ENCODE results near the gene MTMR6. TPM values are rescaled to one million over a fixed set of nuclear protein-coding genes. Genes with fewer than 3 reads are reported as not detected.
A peak's percentile ranks its signal among the peaks of the same experiment; 100 is the strongest.

MTMR6 gene
- total RNA-seq, 4 donors from 2014 or later = 16.5 to 19.0 (median 18.2) TPM

DNA sequence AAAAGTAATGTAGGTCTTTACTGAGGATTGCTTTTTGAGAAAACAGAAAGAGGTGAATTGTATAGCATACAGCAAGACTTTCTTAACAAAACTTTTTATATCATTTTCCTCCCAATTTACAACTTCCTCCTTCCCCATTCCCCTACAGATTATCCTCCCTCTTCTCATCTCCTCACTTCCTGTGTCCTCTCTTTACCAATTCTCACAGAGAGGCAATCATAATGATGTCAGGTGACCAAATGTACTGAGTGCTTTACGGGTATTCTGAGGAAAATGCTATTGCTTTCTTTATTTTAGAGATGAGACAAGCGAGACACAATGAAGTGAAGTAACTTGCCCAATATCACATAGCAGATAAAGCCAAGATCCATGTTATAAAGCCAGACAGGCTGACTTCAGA is 1.7 kb upstream of the MTMR6 start:
- Histone ChIP-seq H3K4me3 (no peak overlapping the region), H3K27me3 (no peaks in the 10 kb centered on the region), H3K36me3 (no peaks in the 10 kb centered on the region), H3K27ac (no peak overlapping the region), H3K9me3 (no peaks in the 10 kb centered on the region), H3K4me1 (peaks cover 0 to 33% (median 11%) of the 10 kb centered on the region in 4 donors)
- WGBS, 2 donors = 63 to 71% methylated on average over 2 of the region's 2 CpGs
- TF ChIP-seq, protein P1, sequence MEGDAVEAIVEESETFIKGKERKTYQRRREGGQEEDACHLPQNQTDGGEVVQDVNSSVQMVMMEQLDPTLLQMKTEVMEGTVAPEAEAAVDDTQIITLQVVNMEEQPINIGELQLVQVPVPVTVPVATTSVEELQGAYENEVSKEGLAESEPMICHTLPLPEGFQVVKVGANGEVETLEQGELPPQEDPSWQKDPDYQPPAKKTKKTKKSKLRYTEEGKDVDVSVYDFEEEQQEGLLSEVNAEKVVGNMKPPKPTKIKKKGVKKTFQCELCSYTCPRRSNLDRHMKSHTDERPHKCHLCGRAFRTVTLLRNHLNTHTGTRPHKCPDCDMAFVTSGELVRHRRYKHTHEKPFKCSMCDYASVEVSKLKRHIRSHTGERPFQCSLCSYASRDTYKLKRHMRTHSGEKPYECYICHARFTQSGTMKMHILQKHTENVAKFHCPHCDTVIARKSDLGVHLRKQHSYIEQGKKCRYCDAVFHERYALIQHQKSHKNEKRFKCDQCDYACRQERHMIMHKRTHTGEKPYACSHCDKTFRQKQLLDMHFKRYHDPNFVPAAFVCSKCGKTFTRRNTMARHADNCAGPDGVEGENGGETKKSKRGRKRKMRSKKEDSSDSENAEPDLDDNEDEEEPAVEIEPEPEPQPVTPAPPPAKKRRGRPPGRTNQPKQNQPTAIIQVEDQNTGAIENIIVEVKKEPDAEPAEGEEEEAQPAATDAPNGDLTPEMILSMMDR (IDR thresholded peaks at IDR 0.05) = no peak
- TF ChIP-seq POLR2A (IDR thresholded peaks at IDR 0.05) (no peak), EP300 (IDR thresholded peaks at IDR 0.05) (no peak)
- no peak for DNase-seq (ENCODE audit: low spot score in 2 of 2)

DNA sequence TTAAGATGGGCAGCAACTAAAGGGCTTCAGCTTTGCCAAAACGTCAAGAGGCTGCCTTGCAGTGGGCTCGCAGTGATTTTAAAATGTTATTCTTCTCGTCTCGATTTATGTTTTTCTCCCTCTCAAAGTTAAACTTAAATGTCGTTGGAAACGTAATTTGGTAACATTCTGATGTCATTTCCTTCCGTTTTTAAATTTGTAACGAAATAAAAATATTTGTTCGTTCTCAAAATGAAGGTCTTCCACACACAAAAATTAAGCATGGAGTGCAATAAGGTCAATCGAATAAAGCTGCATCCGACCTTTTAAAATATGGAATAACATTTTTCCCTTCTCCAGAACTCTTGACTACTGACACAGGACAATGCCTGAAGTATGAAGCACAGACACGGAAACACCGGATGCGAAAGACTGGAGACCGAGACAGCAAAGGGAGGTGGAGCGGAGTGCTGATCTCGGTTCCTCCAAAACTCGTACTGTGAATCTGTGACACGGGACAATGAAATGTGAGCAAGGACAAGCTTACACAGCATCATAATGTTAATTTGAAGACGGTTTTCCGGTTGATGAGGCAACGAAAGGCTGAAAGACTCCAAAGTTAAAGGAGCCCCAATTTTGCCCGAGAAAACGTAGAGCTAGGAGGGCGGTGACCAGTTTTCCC is 850 bp downstream of the MTMR6 start:
- WGBS, 2 donors = 5 to 7% methylated on average over 25 of the region's 25 CpGs
- Histone ChIP-seq H3K4me3 (peak overlapping the region; percentile 70 to 92 (median 92)), H3K36me3 (no peaks in the 10 kb centered on the region), H3K9me3 (no peaks in the 10 kb centered on the region), H3K4me1 (peaks cover 0 to 40% (median 11%) of the 10 kb centered on the region in 4 donors), H3K27me3 (no peaks in the 10 kb centered on the region), H3K27ac (peak overlapping the region; percentile 62 to 93 (median 90))
- TF ChIP-seq POLR2A (IDR thresholded peaks at IDR 0.05) (no peak), EP300 (IDR thresholded peaks at IDR 0.05) (no peak)
- TF ChIP-seq, protein P1 (IDR thresholded peaks at IDR 0.05) = no peak
- DNase-seq (ENCODE audit: low spot score in 2 of 2) = peak in 1 of 2 donors; percentile 35

DNA sequence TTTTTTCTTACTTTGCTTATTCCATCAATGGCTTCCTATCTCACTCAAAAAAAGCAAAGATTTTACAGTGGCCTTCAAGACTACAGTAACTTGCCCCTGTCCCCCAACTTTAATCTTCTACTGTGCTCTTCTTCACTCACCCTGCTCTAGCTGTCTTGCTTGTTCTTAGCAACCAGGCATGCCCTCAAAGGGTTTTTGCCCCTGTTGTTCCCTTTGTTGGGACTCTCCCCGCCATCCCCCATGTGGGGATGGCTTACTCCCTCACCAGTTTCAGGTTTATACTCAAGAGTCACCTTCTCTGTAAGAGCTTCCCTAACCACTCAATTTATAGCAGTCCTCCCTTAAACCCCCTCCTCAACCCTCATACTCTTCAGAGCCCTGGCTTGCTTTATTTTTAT is 5.4 kb downstream of the MTMR6 start:
- TF ChIP-seq EP300 (IDR thresholded peaks at IDR 0.05) (no peak), POLR2A (IDR thresholded peaks at IDR 0.05) (no peak)
- TF ChIP-seq, protein P1 (IDR thresholded peaks at IDR 0.05) = no peak
- WGBS, 2 donors = 90 to 97% methylated on average over 1 of the region's 1 CpG
- peaks cover 0 to 39% (median 14%) of the 10 kb centered on the region in 4 donors for H3K4me1 ChIP-seq
- no peaks in the 10 kb centered on the region for H3K36me3 ChIP-seq
- H3K27me3 ChIP-seq = no peaks in the 10 kb centered on the region
- H3K27ac ChIP-seq = no peak overlapping the region
- no peak for DNase-seq (ENCODE audit: low spot score in 2 of 2)
- no peak overlapping the region for H3K4me3 ChIP-seq
- no peaks in the 10 kb centered on the region for H3K9me3 ChIP-seq

DNA sequence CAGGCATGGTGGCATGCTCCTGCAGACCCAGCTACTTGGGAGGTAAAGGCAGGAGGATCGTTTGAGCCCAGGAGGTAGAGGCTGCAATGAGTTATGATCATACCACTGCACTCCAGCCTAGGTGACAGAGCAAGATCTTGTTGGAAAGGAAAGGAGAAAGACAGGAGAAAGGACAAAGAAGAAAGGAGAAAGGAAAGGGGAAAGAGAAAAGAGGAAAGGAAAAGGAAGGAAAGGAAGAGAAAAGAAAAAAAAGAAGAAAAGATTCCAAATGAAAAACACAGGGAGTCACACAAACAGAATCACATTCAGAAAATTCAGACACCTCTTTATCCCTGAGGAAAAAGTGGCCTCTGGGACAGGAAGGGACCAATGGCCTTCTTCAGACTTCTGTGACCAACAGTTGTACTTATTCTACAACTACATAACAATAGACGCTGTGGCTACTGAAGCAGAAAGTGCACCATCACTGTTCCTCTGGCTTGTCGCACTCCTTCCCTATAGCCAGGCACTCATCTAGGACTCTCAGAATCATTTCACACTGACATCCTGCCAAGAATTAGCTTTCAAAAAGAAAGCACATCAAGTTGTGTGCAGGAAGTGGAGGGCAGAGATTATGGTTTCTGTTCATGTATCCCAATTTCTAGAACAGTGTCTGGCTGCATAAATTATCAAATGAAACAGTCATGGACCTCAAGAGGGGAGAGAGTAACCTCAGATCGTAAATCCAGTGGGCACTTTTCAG is 5.9 kb downstream of the MTMR6 start:
- Histone ChIP-seq H3K4me1 (peaks cover 0 to 38% (median 14%) of the 10 kb centered on the region in 4 donors), H3K4me3 (no peak overlapping the region), H3K27ac (no peak overlapping the region), H3K36me3 (no peaks in the 10 kb centered on the region), H3K9me3 (no peaks in the 10 kb centered on the region), H3K27me3 (no peaks in the 10 kb centered on the region)
- DNase-seq (ENCODE audit: low spot score in 2 of 2) = no peak
- 43 to 48% methylated on average over 4 of the region's 4 CpGs for WGBS, 2 donors
- TF ChIP-seq, protein P1 (IDR thresholded peaks at IDR 0.05) = no peak
- TF ChIP-seq EP300 (IDR thresholded peaks at IDR 0.05) (no peak), POLR2A (IDR thresholded peaks at IDR 0.05) (no peak)

DNA sequence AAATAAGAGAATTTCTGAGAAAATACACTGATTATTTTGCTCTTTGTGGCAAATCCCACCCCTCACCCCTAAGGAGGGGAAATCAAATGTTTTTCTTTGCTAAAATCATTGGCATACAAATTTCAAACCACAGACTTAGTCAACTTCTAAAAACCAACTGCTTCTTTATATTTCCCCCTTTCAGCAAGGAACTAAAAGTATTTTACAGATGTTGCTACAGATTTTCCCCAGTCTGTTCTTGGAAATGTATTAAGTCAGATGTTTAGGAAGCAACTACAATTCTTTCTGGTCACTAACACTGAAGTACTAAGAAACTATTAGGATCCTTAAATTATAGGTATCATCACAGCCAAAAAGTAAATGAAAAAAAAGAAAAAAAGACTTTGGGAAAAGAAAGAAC is 6.9 kb downstream of the MTMR6 start:
- Histone ChIP-seq H3K4me3 (no peak overlapping the region), H3K27me3 (no peaks in the 10 kb centered on the region), H3K27ac (no peak overlapping the region), H3K4me1 (peaks cover 0 to 28% (median 4%) of the 10 kb centered on the region in 4 donors), H3K9me3 (no peaks in the 10 kb centered on the region), H3K36me3 (no peaks in the 10 kb centered on the region)
- no peak for TF ChIP-seq EP300 (IDR thresholded peaks at IDR 0.05)
- TF ChIP-seq, protein P1 (IDR thresholded peaks at IDR 0.05) = no peak
- no peak for TF ChIP-seq POLR2A (IDR thresholded peaks at IDR 0.05)
- no peak for DNase-seq (ENCODE audit: low spot score in 2 of 2)

Measured in tibial nerve (tissue), 4 donors.